Coronary artery (tissue), 2 donors: Measurements from ENCODE around the gene CREBBP.
A peak's percentile ranks its signal among the peaks of the same experiment; 100 is the strongest.

Experiments used
- DNase-seq: peaks from one replicate; pipeline ENCODE4 v3.0.0-alpha.2; 2017; ENCODE audit warnings: low spot score
- H3K27ac ChIP-seq, 2 donors: fragments of 200-600 bp; sonication (generic); one replicate each; pipeline ENCODE4 v1.5.1; 2016 to 2019
- H3K4me3 ChIP-seq: fragments of 200-600 bp; sonication (generic); 2 replicates; pipeline ENCODE4 v1.5.1; 2016; ENCODE audit warnings: mild to moderate bottlenecking, moderate library complexity
- TF ChIP-seq, protein P1 (sequence below): fragments of 200-600 bp; sonication (generic); IDR thresholded peaks from one replicate; pipeline ENCODE4 v1.5.1; 2019; ENCODE audit warnings: antibody characterized with exemption

The CREBBP gene

DNA sequence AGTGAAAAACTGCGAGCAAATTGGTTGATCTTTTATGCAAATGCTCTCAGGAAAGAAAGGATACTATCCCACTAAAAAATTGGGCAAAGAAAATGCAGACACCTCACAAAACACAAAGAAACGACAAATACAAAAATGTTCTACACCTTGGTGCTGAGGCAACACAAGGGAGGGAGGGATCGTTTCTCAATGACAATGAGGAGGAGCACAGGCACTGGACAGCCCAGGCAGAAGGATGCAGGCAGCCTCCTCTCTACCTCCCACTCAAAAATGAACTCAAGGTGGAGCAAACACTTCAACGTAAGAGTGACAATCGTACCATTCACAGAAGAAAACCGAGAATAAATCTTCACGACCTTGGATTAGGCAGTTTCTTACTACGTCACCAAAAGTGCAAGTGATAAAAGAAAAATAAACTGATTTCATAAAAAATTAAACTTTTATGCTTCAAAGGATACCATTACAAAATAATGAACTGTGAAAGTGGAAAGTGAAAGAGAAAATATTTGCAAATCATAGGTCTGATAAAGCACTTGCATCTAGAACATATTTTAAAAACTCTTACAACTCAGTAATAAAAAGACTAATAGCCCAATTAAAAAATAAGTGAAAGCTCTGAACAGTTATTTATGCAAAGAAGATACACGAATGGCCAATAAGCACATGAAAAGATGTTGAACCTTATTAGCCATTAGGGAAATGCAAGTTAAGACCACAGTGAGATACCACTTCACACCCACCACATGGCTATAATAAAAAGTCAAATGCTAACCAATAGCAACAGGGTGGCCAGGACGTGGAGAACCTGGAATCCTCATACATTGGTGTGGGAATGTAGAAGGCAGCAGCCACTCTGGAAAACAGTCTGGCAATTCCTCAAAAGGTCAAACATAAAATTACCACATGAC lies 82.4 kb downstream of the CREBBP start:
- DNase-seq: peak; percentile 22
- TF ChIP-seq, protein P1, sequence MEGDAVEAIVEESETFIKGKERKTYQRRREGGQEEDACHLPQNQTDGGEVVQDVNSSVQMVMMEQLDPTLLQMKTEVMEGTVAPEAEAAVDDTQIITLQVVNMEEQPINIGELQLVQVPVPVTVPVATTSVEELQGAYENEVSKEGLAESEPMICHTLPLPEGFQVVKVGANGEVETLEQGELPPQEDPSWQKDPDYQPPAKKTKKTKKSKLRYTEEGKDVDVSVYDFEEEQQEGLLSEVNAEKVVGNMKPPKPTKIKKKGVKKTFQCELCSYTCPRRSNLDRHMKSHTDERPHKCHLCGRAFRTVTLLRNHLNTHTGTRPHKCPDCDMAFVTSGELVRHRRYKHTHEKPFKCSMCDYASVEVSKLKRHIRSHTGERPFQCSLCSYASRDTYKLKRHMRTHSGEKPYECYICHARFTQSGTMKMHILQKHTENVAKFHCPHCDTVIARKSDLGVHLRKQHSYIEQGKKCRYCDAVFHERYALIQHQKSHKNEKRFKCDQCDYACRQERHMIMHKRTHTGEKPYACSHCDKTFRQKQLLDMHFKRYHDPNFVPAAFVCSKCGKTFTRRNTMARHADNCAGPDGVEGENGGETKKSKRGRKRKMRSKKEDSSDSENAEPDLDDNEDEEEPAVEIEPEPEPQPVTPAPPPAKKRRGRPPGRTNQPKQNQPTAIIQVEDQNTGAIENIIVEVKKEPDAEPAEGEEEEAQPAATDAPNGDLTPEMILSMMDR: no peak
- H3K27ac ChIP-seq: no peak overlapping the region

DNA sequence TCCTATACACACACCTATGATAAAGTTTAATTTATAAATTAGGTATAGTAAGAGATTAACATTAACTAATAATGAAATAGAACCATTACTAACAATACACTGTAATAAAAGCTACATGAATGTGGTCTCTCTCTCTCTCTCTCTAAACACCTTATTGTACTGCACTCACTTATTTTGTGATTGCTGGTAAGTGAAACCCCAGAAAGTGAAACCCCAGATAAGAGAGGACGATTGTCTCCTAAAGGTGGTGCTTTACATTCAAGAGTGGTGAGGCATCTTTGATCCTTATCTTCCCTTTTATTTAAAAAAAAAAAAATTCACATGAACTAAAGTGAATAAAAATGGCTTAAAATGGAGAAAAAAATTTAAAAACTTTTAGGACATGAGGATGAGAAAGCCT lies 83.0 kb downstream of the CREBBP start:
- TF ChIP-seq, protein P1: no peak
- Histone ChIP-seq H3K27ac (no peak overlapping the region), H3K4me3 (no peak overlapping the region)
- no peak for DNase-seq

More for the DNA sequence above, 82.4 kb downstream of the CREBBP start:
- H3K4me3 ChIP-seq: no peak overlapping the region

DNA sequence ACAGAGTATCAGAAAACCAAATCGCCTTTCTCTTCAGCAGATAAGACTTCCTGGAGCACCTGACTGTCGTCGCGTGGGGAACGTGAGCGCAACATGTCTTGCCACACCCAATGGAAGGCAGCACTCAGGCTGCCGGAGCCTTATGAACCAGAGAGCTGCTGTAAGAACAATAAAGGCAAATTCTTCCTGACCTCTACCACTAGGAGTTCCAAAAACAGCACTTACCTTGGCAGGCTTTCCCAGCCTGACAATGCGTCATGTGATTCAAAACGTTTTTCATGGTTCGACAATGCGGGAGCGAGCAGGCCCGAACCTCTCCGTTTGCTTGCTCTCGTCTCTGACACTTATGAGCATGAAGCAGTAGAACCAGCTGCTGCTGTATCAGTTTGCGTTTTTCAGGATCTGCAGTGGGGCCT lies 87.3 kb downstream of the CREBBP start:
- Histone ChIP-seq H3K4me3 (peak overlapping the region; percentile 25), H3K27ac (peak overlapping the region in 1 of 2 donors; percentile 36)
- TF ChIP-seq, protein P1: no peak
- DNase-seq: peak; percentile 64

DNA sequence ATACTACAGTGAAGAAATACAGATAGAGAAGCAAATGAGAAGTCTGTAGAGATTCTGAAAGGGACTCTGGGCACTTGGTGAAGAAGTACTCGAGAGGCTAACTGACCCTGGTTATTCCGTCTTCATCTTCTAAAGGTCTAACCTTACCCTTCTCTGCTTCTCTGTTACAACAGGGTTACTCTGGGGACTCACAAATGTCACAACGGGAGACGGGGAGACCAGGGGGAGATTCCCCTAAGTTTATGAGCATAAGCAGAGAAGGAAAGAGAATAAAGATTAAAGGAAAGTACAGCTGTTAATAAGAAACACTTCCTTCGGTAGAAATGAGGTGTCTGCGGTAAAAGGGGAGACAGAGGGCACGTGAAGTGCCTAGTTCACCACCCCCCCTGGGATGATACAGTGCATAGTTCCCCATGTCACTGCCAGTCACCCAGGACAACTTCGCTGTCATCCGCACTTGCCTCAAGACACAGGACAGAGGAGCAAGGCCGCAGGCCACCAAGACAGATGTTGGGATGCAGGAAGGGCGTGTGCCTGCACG lies 88.0 kb downstream of the CREBBP start:
- peak overlapping the region in 1 of 2 donors; percentile 36 for H3K27ac ChIP-seq
- DNase-seq: peak; percentile 29

DNA sequence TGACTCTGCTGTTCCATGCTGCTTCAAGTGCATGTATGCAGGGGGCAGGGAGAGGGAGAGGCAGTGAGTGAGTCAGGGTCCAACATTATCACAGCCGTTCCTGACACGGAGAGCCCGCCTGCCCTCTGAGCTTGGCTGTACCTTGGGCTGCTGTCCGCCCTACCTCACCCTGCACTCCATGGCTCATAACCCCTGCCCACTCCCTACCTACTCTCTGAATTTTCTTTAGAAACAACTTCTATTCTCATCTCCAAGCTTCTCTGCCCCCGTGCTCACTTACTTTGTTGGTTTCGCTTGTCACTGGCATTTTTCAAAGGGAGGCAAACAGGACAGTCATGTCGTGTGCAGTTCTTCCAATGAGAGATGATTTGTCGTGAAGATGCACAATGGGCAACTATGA lies 88.8 kb downstream of the CREBBP start:
- TF ChIP-seq, protein P1: no peak
- H3K27ac ChIP-seq: no peak overlapping the region
- peak; percentile 35 for DNase-seq
- no peak overlapping the region for H3K4me3 ChIP-seq

More for the DNA sequence above, 88.0 kb downstream of the CREBBP start:
- TF ChIP-seq, protein P1: no peak
- peak overlapping the region; percentile 25 for H3K4me3 ChIP-seq

DNA sequence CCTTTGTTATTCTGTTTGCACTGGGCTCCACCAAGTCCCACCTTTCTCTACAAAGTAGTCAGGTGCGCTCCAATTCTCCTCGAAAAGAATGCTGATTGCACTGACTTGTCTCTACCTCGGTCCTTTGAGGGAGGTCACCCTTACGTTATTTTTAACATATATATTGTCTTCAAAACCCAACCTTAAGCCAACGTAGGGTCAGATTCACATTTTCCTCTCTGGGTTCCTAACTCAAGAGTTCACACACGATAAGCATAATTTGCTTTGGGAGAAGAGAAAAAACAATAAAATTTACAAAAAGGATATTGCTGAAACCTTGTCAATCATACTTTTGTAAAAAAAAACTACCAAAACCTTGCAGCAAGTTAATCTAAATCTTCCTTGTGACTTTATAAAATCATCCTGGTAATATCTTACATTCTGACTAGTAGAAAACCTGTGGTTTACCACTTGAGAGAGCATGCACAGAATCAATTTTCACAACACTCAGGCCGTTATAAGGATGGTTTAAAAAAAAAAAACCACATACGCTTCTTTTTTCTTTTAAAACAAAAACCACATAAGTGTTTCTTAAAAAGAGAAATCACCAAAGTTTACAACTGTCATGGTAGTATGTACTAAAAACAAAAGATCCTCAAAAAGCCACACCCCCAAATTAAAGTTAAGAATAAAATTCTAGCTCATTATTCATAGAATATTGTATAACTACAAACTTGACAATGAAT lies 91.0 kb downstream of the CREBBP start:
- TF ChIP-seq, protein P1: no peak
- DNase-seq: no peak
- Histone ChIP-seq H3K4me3 (no peak overlapping the region), H3K27ac (no peak overlapping the region)
